Mesendoderm (in vitro differentiated cells): ENCODE results near the gene SUFU.
A peak's percentile ranks its signal among the peaks of the same experiment; 100 is the strongest.

Source experiments
- DNase-seq: peaks from one replicate; pipeline ENCODE4 v3.0.0; 2013
- H2AK5ac ChIP-seq: 2 replicates; pipeline ENCODE4 v1.6.1; 2013; ENCODE audit warnings: low read length, inconsistent platforms
- H2BK120ac ChIP-seq: 2 replicates; pipeline ENCODE4 v1.6.1; 2013; ENCODE audit warnings: low read depth, mild to moderate bottlenecking, low read length, moderate library complexity, mixed read lengths
- H2BK15ac ChIP-seq: replicated peaks from 2 replicates; pipeline ENCODE4 v1.6.1; 2013; ENCODE audit warnings: low read depth, mild to moderate bottlenecking, moderate library complexity
- H2BK5ac ChIP-seq: 2 replicates; pipeline ENCODE4 v1.6.1; 2013; ENCODE audit warnings: low read length, inconsistent platforms
- H3K18ac ChIP-seq: 2 replicates; pipeline ENCODE4 v1.6.1; 2013; ENCODE audit warnings: mild to moderate bottlenecking, low read length, mixed read lengths
- H3K23ac ChIP-seq: one replicate; pipeline ENCODE4 v1.6.1; 2013; ENCODE audit warnings: low read length
- H3K27ac ChIP-seq: 2 replicates; pipeline ENCODE4 v1.5.1; 2013; ENCODE audit warnings: low read depth, mild to moderate bottlenecking, inconsistent platforms, low read length, moderate library complexity
- H3K27me3 ChIP-seq: 2 replicates; pipeline ENCODE4 v1.6.1; 2013; ENCODE audit warnings: low read length, control low read depth, mild to moderate bottlenecking, inconsistent platforms; ENCODE audit not compliant: insufficient read depth, poor library complexity
- H3K36me3 ChIP-seq: 2 replicates; pipeline ENCODE4 v1.6.1; 2013; ENCODE audit warnings: low read length, inconsistent platforms; ENCODE audit not compliant: control insufficient read depth, insufficient read depth
- H3K4ac ChIP-seq: one replicate; pipeline ENCODE4 v1.6.1; 2013; ENCODE audit warnings: low read depth, mild to moderate bottlenecking, low read length, moderate library complexity
- H3K4me1 ChIP-seq: 2 replicates; pipeline ENCODE4 v1.6.1; 2013; ENCODE audit warnings: low read depth, low read length, inconsistent platforms; ENCODE audit not compliant: control insufficient read depth
- H3K4me2 ChIP-seq: 2 replicates; pipeline ENCODE4 v1.6.1; 2013; ENCODE audit warnings: low read length
- H3K4me3 ChIP-seq: 2 replicates; pipeline ENCODE4 v1.5.1; 2013; ENCODE audit warnings: mild to moderate bottlenecking, low read length
- H3K56ac ChIP-seq: one replicate; pipeline ENCODE4 v1.6.1; 2013; ENCODE audit warnings: low read length
- H3K79me1 ChIP-seq: 2 replicates; pipeline ENCODE4 v1.6.1; 2013; ENCODE audit warnings: low read length, inconsistent platforms
- H3K79me2 ChIP-seq: 2 replicates; pipeline ENCODE4 v1.6.1; 2013; ENCODE audit warnings: mild to moderate bottlenecking, low read length; ENCODE audit not compliant: control insufficient read depth, insufficient read depth
- H3K9ac ChIP-seq: 2 replicates; pipeline ENCODE4 v1.6.1; 2013; ENCODE audit warnings: low read length, inconsistent platforms
- H4K5ac ChIP-seq: one replicate; pipeline ENCODE4 v1.6.1; 2013; ENCODE audit warnings: low read length
- H4K8ac ChIP-seq: one replicate; pipeline ENCODE4 v1.6.1; 2013; ENCODE audit warnings: low read depth, mild to moderate bottlenecking, control low read depth, low read length, moderate library complexity
- WGBS: extraction: QIAGEN DNeasy Blood & Tissue Kit; methylation state at CpG from one replicate; pipeline ENCODE4 v1.1.7; 2013; ENCODE audit warnings: low lambda C conversion rate, missing lambda C conversion rate; ENCODE audit not compliant: insufficient coverage; ENCODE audit errors: extremely low coverage; 5-methylcytosine and 5-hydroxymethylcytosine counted together

SUFU gene

DNA sequence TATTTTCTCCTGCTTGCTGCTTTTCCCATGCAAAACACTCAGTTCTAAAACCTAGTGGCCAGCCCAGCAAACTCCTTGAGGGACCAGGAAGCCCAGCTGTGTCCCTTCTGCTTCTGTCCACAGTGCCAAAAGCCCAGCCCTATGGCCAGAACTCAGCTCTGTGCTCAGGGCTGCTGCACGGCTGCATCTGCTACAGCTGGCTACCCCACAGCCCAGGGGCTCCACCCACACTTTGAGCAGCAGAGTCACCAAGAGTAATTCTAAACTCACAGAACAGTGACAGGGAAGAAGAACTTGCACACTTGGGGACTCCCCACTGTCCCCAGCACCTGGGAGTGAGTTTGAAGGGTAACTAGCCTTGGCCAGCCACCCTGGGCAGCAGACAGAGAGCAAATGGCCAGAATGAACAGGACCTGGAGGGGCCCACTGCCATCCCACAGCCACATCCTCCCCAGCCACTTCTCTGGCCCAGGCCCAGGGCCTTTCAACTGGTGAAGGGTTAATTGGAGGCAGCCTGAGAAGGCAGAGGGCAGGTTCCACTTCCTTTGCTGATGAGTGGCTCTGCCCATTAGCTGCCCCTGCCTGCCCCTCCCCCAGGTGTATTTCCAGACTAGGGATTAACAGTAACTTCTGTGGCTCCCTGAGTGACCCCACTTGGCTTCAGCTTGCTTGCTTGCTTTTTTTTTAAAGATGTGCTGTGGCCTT, 112.4 kb downstream of the SUFU start:
- H3K27me3 ChIP-seq, result no peaks in the 10 kb centered on the region
- no peak overlapping the region for H3K9ac ChIP-seq
- H3K4ac ChIP-seq, result no peak overlapping the region
- H3K79me1 ChIP-seq, result no peaks in the 10 kb centered on the region
- peaks cover 1% of the 10 kb centered on the region for H3K4me1 ChIP-seq
- H2AK5ac ChIP-seq, result no peak overlapping the region
- H2BK5ac ChIP-seq, result no peak overlapping the region
- H4K8ac ChIP-seq, result no peak overlapping the region
- no CpG with 5 or more reads among the region's 1 CpG for WGBS
- no peaks in the 10 kb centered on the region for H3K36me3 ChIP-seq
- H2BK120ac ChIP-seq, result no peak overlapping the region
- H3K4me2 ChIP-seq, result no peak overlapping the region
- H3K79me2 ChIP-seq, result no peaks in the 10 kb centered on the region
- H3K56ac ChIP-seq, result no peak overlapping the region
- no peak for DNase-seq
- no peak overlapping the region for H2BK15ac ChIP-seq
- H3K23ac ChIP-seq, result no peak overlapping the region
- H3K18ac ChIP-seq, result no peak overlapping the region
- H4K5ac ChIP-seq, result no peak overlapping the region
- no peak overlapping the region for H3K4me3 ChIP-seq
- H3K27ac ChIP-seq, result no peak overlapping the region

DNA sequence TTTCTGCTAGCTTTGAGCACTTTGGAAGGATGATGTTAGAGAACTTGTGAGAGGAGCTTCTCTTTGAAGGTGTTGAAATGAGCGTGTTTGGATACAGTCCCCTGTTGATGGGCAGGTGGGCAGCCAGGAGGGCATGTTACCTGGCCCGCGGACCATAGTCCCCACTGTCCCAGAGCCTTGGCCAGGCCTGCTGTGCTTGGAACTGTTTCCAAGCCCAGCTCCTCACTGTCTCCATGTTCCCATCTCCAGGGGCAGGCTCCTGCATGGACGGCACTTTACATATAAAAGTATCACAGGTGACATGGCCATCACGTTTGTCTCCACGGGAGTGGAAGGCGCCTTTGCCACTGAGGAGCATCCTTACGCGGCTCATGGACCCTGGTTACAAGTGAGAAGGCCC, 113.3 kb downstream of the SUFU start:
- Histone ChIP-seq H3K27ac (no peak overlapping the region), H3K56ac (no peak overlapping the region), H3K79me1 (no peaks in the 10 kb centered on the region), H3K23ac (no peak overlapping the region), H3K4me1 (peaks cover 1% of the 10 kb centered on the region), H4K8ac (no peak overlapping the region), H3K4me2 (no peak overlapping the region), H4K5ac (no peak overlapping the region), H2BK5ac (no peak overlapping the region), H2AK5ac (no peak overlapping the region), H3K9ac (no peak overlapping the region), H3K27me3 (no peaks in the 10 kb centered on the region), H2BK120ac (no peak overlapping the region), H3K36me3 (no peaks in the 10 kb centered on the region), H3K4ac (no peak overlapping the region), H3K18ac (no peak overlapping the region), H3K79me2 (no peaks in the 10 kb centered on the region), H3K4me3 (no peak overlapping the region), H2BK15ac (no peak overlapping the region)
- no peak for DNase-seq
- no CpG with 5 or more reads among the region's 9 CpGs for WGBS

DNA sequence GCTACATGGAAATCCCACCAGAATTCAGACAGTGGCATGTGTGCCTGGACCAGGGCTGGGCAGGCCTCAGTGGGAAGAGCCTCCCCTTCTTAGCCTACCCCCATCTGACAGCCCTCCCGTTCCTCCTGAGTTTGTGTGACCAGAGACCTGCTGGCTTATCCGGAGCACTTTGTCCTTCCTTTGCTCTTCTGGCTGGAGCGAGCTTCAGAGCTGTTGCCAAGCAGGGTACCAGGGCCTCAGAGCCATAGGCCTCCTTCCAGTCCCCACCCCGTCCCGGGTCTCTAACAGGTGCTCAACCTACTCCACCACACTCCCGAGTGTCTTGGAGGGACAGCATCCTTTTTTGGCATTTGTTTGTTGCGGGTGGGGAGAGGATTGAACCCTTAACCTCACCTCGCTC, 114.0 kb downstream of the SUFU start:
- Histone ChIP-seq H2BK5ac (no peak overlapping the region), H3K9ac (no peak overlapping the region), H2BK15ac (no peak overlapping the region), H3K27ac (no peak overlapping the region), H3K56ac (no peak overlapping the region), H3K18ac (no peak overlapping the region), H3K79me1 (no peaks in the 10 kb centered on the region), H4K5ac (no peak overlapping the region), H2AK5ac (no peak overlapping the region), H3K23ac (no peak overlapping the region), H3K79me2 (no peaks in the 10 kb centered on the region), H3K4me3 (no peak overlapping the region), H3K4me2 (no peak overlapping the region), H3K36me3 (no peaks in the 10 kb centered on the region), H3K4ac (no peak overlapping the region), H3K27me3 (no peaks in the 10 kb centered on the region), H2BK120ac (no peak overlapping the region), H4K8ac (no peak overlapping the region), H3K4me1 (peaks cover 1% of the 10 kb centered on the region)
- no peak for DNase-seq
- WGBS, result no CpG with 5 or more reads among the region's 8 CpGs

DNA sequence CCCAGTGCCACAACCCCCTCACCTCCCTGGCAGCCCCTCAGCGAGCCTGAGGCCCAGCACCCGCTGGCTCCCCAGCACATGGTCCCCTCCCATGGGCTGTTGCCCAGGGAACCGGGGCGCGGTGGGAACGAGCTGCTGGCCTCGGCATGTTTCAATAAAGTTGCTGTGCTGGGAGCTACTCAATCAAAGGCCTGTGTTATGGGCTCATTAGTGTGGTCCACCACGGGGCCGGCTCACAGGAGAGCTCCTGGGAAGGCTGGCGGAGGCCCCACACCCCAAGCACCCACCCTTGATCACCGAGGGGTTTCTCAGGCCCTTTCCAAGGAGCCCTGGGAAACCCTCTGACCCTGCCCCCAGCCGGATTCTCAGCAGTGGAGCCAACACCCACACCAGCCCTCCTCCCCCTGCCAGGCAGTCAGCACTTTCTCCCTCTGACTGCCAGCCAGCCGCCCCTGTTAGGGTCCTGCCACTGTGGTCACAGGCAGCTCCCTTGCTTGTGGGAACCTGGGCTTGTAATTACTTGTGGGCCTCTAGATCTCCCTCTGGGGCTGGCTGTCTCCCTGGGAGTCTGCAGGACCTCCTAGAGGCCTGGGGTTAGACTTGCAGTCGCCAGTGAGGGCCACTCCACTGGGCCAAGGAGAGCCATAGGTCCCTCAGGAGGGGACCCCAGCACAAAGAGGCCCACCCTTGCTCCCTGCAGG, 115.7 kb downstream of the SUFU start:
- no peak for DNase-seq
- no peaks in the 10 kb centered on the region for H3K79me2 ChIP-seq
- H3K56ac ChIP-seq, result peak overlapping the region; percentile 25
- H2BK15ac ChIP-seq, result no peak overlapping the region
- H3K4me1 ChIP-seq, result peaks cover 1% of the 10 kb centered on the region
- H3K4me2 ChIP-seq, result no peak overlapping the region
- no peaks in the 10 kb centered on the region for H3K36me3 ChIP-seq
- no peaks in the 10 kb centered on the region for H3K27me3 ChIP-seq
- H2AK5ac ChIP-seq, result no peak overlapping the region
- H2BK120ac ChIP-seq, result no peak overlapping the region
- no peak overlapping the region for H3K23ac ChIP-seq
- H3K4me3 ChIP-seq, result no peak overlapping the region
- no peaks in the 10 kb centered on the region for H3K79me1 ChIP-seq
- no peak overlapping the region for H3K4ac ChIP-seq
- H3K9ac ChIP-seq, result no peak overlapping the region
- no peak overlapping the region for H2BK5ac ChIP-seq
- H3K18ac ChIP-seq, result no peak overlapping the region
- no peak overlapping the region for H4K8ac ChIP-seq
- H4K5ac ChIP-seq, result no peak overlapping the region
- WGBS, result no CpG with 5 or more reads among the region's 14 CpGs
- H3K27ac ChIP-seq, result no peak overlapping the region

DNA sequence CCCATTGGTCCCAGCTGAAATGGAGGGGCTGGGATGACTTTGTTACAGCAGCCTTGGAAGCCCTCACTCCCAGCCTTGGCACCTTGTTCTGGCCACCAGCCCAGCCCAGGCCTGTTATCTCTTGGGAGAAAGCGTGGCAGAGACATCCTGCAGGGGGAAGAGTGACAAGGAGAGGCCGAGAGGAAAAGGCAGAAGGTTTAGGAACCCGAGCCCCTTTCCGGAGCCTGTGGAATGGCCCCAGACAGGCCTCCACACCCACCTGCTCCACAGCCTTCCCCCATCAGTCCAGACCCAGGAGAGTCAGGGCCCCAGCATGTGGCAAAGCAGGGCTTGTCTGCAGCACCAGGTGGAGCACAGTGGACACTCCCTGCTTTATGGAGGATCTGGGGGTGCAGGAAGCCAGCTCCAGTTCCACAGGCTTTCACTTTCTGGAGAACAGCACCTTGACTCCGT, 116.4 kb downstream of the SUFU start:
- no peaks in the 10 kb centered on the region for H3K36me3 ChIP-seq
- no peaks in the 10 kb centered on the region for H3K79me2 ChIP-seq
- H3K56ac ChIP-seq, result no peak overlapping the region
- no peak overlapping the region for H2BK5ac ChIP-seq
- H3K27me3 ChIP-seq, result no peaks in the 10 kb centered on the region
- no peak overlapping the region for H2AK5ac ChIP-seq
- H3K4ac ChIP-seq, result no peak overlapping the region
- no CpG with 5 or more reads among the region's 5 CpGs for WGBS
- H2BK120ac ChIP-seq, result no peak overlapping the region
- no peaks in the 10 kb centered on the region for H3K79me1 ChIP-seq
- H4K5ac ChIP-seq, result no peak overlapping the region
- no peak overlapping the region for H3K27ac ChIP-seq
- H3K23ac ChIP-seq, result no peak overlapping the region
- peaks cover under 1% of the 10 kb centered on the region for H3K4me1 ChIP-seq
- no peak overlapping the region for H4K8ac ChIP-seq
- no peak for DNase-seq
- no peak overlapping the region for H3K4me2 ChIP-seq
- H3K4me3 ChIP-seq, result no peak overlapping the region
- H3K18ac ChIP-seq, result no peak overlapping the region
- no peak overlapping the region for H3K9ac ChIP-seq
- no peak overlapping the region for H2BK15ac ChIP-seq
